DMS79 (cell line): Measurements from ENCODE around the gene TRIM43B.
"Not testable (repeated sequence)": the region's sequence is repeated elsewhere in the genome, so short reads cannot be mapped to it uniquely, and the experiment has no call there.

Experiments
- DNase-seq: peaks from one replicate; lab custom pipeline; 2025; lab: John Stamatoyannopoulos, UW

TRIM43B gene

GRCh38 chr2:95433973-95434372 is 50.6 kb downstream of the TRIM43B start:
- not testable (repeated sequence) for DNase-seq

DNA sequence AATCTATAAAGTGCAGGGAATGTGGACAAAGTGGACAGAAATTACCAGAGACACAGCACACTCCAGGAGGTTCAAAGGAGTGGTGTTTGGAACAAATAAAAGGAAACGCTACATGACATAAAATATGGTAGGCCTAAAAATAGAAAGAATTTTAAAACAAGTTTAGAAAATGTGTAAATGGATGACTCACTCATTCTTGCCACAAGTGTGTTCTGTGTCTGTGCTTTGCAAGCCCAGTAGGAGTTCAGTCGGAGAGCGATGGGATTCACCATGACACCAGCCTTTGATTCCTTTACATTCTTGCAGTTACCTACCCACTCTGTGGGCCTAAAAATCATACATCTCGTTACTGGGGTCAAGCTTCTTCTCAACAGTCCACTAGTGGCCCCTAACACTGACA is 51.2 kb downstream of the TRIM43B start:
- DNase-seq, result not testable (repeated sequence)

DNA sequence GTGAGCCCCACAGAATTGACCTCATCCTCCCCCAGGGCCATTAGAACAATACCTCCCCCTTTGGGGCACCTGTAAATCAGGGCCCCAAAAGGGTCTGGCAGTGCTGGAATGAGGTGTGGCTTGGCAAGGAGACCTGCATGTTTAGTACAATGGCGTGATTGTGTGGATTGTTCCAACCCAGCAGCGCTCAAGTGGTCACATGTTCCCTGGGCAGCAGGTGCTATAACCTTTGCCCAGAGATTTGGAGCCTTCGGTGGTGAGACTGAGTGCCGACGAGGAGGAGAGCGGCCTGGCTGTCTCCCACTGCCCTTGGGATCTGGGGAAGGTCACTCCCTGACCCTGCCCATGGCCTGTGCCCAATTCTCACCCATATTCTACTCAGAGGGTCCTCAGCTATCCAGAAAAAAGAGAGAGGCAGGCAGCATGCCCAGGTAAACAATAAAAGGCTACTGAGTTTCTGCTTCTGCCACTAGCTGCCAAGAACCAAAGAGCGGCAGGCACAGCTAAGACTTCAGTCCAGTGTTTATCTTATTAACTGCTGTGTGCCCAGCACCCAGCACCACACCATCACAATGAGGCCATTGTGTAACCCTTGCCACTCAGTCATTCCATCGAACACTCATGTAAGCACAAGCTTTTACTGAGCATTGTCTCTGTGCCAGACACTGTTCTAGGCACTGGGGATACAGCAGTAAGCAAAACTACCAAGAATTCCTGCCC is 54.6 kb downstream of the TRIM43B start:
- not testable (repeated sequence) for DNase-seq

DNA sequence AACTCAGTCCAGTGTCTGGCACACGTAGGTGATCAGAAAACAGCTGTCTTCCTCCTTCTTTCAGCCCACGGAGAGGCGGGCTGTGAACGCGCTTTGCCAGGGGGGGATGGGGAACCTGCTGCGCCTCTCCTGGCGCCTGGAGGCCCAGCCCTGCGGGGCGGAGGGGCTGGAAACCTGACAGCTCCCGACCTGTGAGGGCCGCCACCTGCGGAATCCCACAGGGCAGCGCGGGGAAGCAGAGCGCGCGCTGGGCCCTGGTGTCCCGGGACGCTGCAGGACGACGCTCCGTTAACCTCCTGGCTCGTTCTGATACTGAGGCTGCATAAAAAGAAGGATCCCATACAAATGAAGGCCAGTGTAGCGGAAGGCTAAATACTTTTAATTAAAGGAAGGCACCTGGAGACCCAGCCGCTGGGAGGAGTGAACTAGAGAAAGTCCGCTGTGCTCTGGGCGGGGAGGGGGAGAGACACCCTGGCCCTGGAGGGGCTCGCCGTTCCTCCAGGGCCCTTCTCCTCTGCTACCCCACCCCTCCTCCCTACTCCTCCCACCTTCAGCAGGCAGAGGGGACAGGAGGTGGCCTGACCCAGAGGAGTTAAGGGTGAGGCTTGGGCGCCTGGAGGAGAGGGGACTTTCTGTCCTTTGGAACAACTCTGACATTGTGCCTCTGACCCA is 57.2 kb downstream of the TRIM43B start:
- DNase-seq, result not testable (repeated sequence)
